Adipocyte (in vitro differentiated cells): ENCODE measurements around the gene AKT1.

Source experiments
- DNase-seq: peaks from one replicate; pipeline ENCODE4 v3.0.0-alpha.2; 2015; ENCODE audit warnings: low read depth
- H3K27me3 ChIP-seq: replicated peaks from 2 replicates; pipeline ENCODE4 v1.7.0; 2013; ENCODE audit warnings: mild to moderate bottlenecking, low read length, moderate library complexity; ENCODE audit not compliant: control insufficient read depth, insufficient read depth
- H3K36me3 ChIP-seq: 2 replicates; pipeline ENCODE4 v1.7.0; 2013; ENCODE audit warnings: low read length, mild to moderate bottlenecking, moderate library complexity; ENCODE audit not compliant: control insufficient read depth, insufficient read depth, severe bottlenecking
- H3K4me1 ChIP-seq: 2 replicates; pipeline ENCODE4 v1.7.0; 2013; ENCODE audit warnings: mild to moderate bottlenecking, low read length, moderate library complexity; ENCODE audit not compliant: control insufficient read depth, insufficient read depth
- H3K4me3 ChIP-seq: 2 replicates; pipeline ENCODE4 v1.7.0; 2013; ENCODE audit warnings: mild to moderate bottlenecking, low read length, moderate library complexity
- H3K9ac ChIP-seq: 2 replicates; pipeline ENCODE4 v1.7.0; 2013; ENCODE audit warnings: mild to moderate bottlenecking, low read length, moderate library complexity
- H3K9me3 ChIP-seq: 2 replicates; pipeline ENCODE4 v1.7.0; 2013; ENCODE audit warnings: mild to moderate bottlenecking, low read length, moderate library complexity; ENCODE audit not compliant: control insufficient read depth

AKT1 gene

GRCh38 chr14:104826189-104826860 is 30.8 kb upstream of the AKT1 start:
- DNase-seq = peak; percentile 96
- Histone ChIP-seq H3K9ac (peak overlapping the region; percentile 79), H3K4me3 (peak overlapping the region; percentile 83), H3K27me3 (peaks cover 6% of the 10 kb centered on the region), H3K36me3 (no peaks in the 10 kb centered on the region), H3K4me1 (peaks cover 14% of the 10 kb centered on the region), H3K9me3 (no peaks in the 10 kb centered on the region)

DNA sequence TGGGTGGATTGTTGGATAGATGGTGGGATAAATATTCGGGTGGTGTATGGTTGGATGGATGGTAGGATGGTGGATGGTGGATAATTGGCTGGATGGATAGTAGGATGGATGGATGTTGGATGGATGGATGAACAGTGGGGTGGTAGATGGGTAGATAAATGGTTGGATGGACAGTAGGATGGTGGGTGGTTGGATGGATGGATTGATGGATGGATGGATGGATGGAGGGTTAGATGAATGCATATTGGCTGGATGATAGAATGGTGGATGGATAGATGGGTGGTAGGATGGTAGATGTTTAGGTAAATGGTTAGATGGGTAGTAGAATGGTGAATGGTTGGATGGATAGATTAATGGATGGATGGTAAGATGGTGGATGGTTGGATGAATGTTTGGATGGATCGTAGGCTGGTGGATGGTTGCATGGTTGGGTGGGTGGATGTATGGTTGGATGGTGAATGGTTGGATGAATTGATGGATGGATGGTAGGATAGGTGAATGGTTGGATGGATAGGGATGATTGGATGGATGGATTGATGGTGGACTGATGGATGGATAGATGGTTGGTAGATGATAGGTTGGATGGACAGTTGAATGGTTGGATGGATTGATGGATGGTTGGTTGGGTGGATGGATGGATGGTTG is 28.9 kb upstream of the AKT1 start:
- Histone ChIP-seq H3K9ac (no peak overlapping the region), H3K4me3 (no peak overlapping the region), H3K4me1 (peaks cover 18% of the 10 kb centered on the region), H3K9me3 (no peaks in the 10 kb centered on the region), H3K36me3 (no peaks in the 10 kb centered on the region), H3K27me3 (peaks cover 6% of the 10 kb centered on the region)
- no peak for DNase-seq

GRCh38 chr14:104822821-104823615 is 27.5 kb upstream of the AKT1 start:
- peaks cover 6% of the 10 kb centered on the region for H3K27me3 ChIP-seq
- no peaks in the 10 kb centered on the region for H3K36me3 ChIP-seq
- H3K4me1 ChIP-seq = peaks cover 18% of the 10 kb centered on the region
- no peak overlapping the region for H3K4me3 ChIP-seq
- H3K9me3 ChIP-seq = no peaks in the 10 kb centered on the region
- H3K9ac ChIP-seq = no peak overlapping the region
- no peak for DNase-seq

DNA sequence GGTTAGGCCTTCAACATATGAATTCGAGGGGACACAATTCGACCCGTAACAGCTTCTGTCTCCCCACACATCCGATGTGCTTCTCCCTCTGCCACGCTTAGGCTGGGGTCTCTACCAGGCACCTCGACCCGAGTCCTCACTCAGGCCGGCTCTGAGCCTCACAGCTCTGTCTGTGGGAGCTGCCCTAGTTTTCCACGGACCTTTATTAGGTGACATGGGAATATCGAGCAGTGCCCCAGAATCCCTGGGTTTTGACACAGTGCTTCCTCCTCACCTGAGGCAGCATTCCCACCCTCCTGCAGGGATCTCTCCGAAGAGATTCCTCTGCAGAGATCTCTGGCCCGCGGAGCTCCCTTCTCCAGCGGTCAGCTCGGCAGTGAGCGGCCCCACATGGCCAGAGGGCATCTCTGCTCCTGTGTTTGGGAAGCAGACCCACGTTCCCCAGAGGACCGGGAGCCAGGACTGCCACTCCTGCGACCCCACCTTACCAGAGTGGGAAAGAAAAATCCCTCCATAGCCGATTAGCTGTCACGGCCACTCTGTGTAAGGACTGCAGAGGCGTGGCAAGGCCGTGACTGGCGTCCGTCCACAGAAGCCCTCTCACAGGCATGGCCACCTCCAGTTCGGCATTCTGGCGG is 26.5 kb upstream of the AKT1 start:
- Histone ChIP-seq H3K4me3 (no peak overlapping the region), H3K4me1 (peaks cover 10% of the 10 kb centered on the region), H3K27me3 (peaks cover 6% of the 10 kb centered on the region), H3K9ac (no peak overlapping the region), H3K36me3 (no peaks in the 10 kb centered on the region), H3K9me3 (no peaks in the 10 kb centered on the region)
- no peak for DNase-seq

- Histone ChIP-seq H3K27me3 (peaks cover 6% of the 10 kb centered on the region), H3K36me3 (no peaks in the 10 kb centered on the region), H3K9me3 (no peaks in the 10 kb centered on the region), H3K9ac (no peak overlapping the region), H3K4me3 (no peak overlapping the region), H3K4me1 (peaks cover 14% of the 10 kb centered on the region)
- DNase-seq = no peak
These were observed 25.8 kb upstream of the AKT1 start for GRCh38 chr14:104821229-104821945.

GRCh38 chr14:104820669-104821228 is 25.2 kb upstream of the AKT1 start:
- DNase-seq = peak; percentile 60
- no peak overlapping the region for H3K4me3 ChIP-seq
- H3K36me3 ChIP-seq = no peaks in the 10 kb centered on the region
- no peak overlapping the region for H3K9ac ChIP-seq
- H3K9me3 ChIP-seq = no peaks in the 10 kb centered on the region
- H3K27me3 ChIP-seq = peaks cover 6% of the 10 kb centered on the region
- peaks cover 15% of the 10 kb centered on the region for H3K4me1 ChIP-seq

GRCh38 chr14:104819361-104819781 is 23.8 kb upstream of the AKT1 start:
- H3K9ac ChIP-seq = no peak overlapping the region
- H3K36me3 ChIP-seq = no peaks in the 10 kb centered on the region
- H3K4me1 ChIP-seq = peaks cover 13% of the 10 kb centered on the region
- no peaks in the 10 kb centered on the region for H3K9me3 ChIP-seq
- DNase-seq = no peak
- no peak overlapping the region for H3K4me3 ChIP-seq
- H3K27me3 ChIP-seq = no peaks in the 10 kb centered on the region

- Histone ChIP-seq H3K9ac (no peak overlapping the region), H3K9me3 (no peaks in the 10 kb centered on the region), H3K36me3 (no peaks in the 10 kb centered on the region), H3K4me3 (no peak overlapping the region), H3K27me3 (no peaks in the 10 kb centered on the region), H3K4me1 (peaks cover 13% of the 10 kb centered on the region)
- no peak for DNase-seq
These were observed 23.2 kb upstream of the AKT1 start for GRCh38 chr14:104818714-104819161.

DNA sequence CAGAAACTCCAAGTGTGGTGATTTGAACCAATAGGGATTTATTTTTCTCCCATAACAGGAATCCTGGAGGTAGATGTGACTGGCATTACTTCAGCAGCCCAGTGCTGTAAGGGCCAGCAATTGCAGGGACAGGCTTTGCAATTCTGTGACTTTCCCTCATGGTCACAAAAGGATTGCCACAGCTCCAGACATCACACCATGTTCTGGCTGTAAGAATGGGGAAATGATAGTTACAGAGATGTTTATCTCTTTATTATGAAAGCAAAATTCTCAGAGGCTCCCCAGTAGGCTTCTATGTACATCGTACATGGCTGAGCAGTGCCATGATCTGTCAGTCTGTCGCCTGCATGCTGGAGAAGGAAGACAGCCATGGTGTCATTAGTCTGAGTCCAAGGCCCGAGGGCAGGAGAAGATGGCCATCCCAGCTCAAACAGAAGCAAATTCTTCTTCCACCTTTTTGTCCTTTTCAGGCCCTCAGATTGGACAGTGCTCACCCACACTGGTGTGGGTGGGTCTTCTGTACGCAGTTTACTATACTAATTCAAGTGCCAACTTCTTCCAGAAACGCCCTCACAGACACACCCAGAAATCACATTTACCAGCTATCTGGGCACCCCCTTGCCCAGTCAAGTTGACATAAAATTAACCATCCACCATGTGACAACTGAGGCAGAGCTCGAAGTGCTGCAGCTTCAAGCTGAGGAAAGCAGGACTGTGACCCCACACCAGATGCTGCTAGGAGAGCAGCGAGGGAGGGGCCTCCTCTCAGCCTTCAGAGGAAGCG is 22.6 kb upstream of the AKT1 start:
- peaks cover 13% of the 10 kb centered on the region for H3K4me1 ChIP-seq
- no peaks in the 10 kb centered on the region for H3K27me3 ChIP-seq
- no peaks in the 10 kb centered on the region for H3K36me3 ChIP-seq
- no peaks in the 10 kb centered on the region for H3K9me3 ChIP-seq
- no peak for DNase-seq
- no peak overlapping the region for H3K4me3 ChIP-seq
- no peak overlapping the region for H3K9ac ChIP-seq

DNA sequence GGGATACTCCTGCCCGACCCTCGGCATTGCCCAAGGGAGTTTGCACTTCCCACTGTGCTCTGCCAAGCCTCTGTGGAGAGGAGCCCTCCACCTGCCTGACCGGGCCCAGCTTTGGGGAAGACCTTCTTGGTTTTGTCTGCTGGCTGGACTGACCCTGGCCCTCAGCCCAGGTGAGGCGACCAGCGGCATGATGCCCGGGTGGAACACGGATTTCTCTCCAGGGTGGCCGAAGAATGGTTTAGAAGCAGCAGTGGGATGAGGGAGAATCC is 21.0 kb upstream of the AKT1 start:
- Histone ChIP-seq H3K27me3 (no peaks in the 10 kb centered on the region), H3K4me3 (peak overlapping the region; percentile 90), H3K36me3 (no peaks in the 10 kb centered on the region), H3K4me1 (peaks cover 13% of the 10 kb centered on the region), H3K9ac (peak overlapping the region; percentile 96), H3K9me3 (no peaks in the 10 kb centered on the region)
- no peak for DNase-seq
